A673 (cell line): ENCODE results near the gene CEACAM5.

Source experiments
- EZH2 ChIP-seq: fragments of 200-600 bp; sonication (generic); IDR thresholded peaks from 2 replicates; pipeline ENCODE4 v1.6.1; 2017; ENCODE audit warnings: borderline replicate concordance, low read depth, mild to moderate bottlenecking, mixed read lengths, antibody characterized with exemption, low read length; ENCODE audit not compliant: poor library complexity, severe bottlenecking
- TF ChIP-seq, protein P1 (sequence below): fragments of 300-800, 200-600 bp; sonication (generic); conservative IDR thresholded peaks from 2 replicates; pipeline ENCODE4 v1.5.1; 2017; ENCODE audit warnings: low read depth, mild to moderate bottlenecking, antibody characterized with exemption, low read length, moderate library complexity, mixed read lengths

GRCh38 chr19:41694831-41695635, 13.4 kb upstream of the CEACAM5 start:
- TF ChIP-seq, protein P1, sequence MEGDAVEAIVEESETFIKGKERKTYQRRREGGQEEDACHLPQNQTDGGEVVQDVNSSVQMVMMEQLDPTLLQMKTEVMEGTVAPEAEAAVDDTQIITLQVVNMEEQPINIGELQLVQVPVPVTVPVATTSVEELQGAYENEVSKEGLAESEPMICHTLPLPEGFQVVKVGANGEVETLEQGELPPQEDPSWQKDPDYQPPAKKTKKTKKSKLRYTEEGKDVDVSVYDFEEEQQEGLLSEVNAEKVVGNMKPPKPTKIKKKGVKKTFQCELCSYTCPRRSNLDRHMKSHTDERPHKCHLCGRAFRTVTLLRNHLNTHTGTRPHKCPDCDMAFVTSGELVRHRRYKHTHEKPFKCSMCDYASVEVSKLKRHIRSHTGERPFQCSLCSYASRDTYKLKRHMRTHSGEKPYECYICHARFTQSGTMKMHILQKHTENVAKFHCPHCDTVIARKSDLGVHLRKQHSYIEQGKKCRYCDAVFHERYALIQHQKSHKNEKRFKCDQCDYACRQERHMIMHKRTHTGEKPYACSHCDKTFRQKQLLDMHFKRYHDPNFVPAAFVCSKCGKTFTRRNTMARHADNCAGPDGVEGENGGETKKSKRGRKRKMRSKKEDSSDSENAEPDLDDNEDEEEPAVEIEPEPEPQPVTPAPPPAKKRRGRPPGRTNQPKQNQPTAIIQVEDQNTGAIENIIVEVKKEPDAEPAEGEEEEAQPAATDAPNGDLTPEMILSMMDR = no peak
- TF ChIP-seq EZH2 = no peak
